ENCODE data around the gene SERINC5.

SERINC5 gene

GRCh38 chr5:80251636-80252035 lies 4.2 kb downstream of the SERINC5 start:
- FAIRE-seq: no peak

- FAIRE-seq: no peak
These were observed 5.0 kb downstream of the SERINC5 start for GRCh38 chr5:80250801-80251200.

GRCh38 chr5:80249901-80250300 lies 5.9 kb downstream of the SERINC5 start:
- FAIRE-seq: no peak

- no peak for FAIRE-seq
These were observed 7.5 kb downstream of the SERINC5 start for GRCh38 chr5:80248378-80248777.

- FAIRE-seq: no peak
These were observed 8.7 kb downstream of the SERINC5 start for GRCh38 chr5:80246995-80247729.

GRCh38 chr5:80246001-80246758 lies 9.7 kb downstream of the SERINC5 start:
- no peak for FAIRE-seq

GRCh38 chr5:80243567-80243966 lies 12.3 kb downstream of the SERINC5 start:
- no peak for FAIRE-seq

- no peak for FAIRE-seq
These were observed 13.0 kb downstream of the SERINC5 start for GRCh38 chr5:80242849-80243248.

GRCh38 chr5:80240368-80240986 lies 15.4 kb downstream of the SERINC5 start:
- FAIRE-seq: no peak

GRCh38 chr5:80239680-80240367 lies 16.0 kb downstream of the SERINC5 start:
- no peak for FAIRE-seq

- FAIRE-seq: no peak
These were observed 16.8 kb downstream of the SERINC5 start for GRCh38 chr5:80238778-80239679.

GRCh38 chr5:80238097-80238496 lies 17.8 kb downstream of the SERINC5 start:
- no peak for FAIRE-seq

- FAIRE-seq: no peak
These were observed 18.6 kb downstream of the SERINC5 start for GRCh38 chr5:80237243-80237642.

GRCh38 chr5:80234116-80234948 lies 21.5 kb downstream of the SERINC5 start:
- FAIRE-seq: no peak

- FAIRE-seq: no peak
These were observed 24.2 kb downstream of the SERINC5 start for GRCh38 chr5:80231693-80232092.

GRCh38 chr5:80231243-80231642 lies 24.6 kb downstream of the SERINC5 start:
- no peak for FAIRE-seq

- no peak for FAIRE-seq
These were observed 25.4 kb downstream of the SERINC5 start for GRCh38 chr5:80230269-80230992.

- no peak for FAIRE-seq
These were observed 26.0 kb downstream of the SERINC5 start for GRCh38 chr5:80229902-80230255.

- no peak for FAIRE-seq
These were observed 27.8 kb downstream of the SERINC5 start for GRCh38 chr5:80227979-80228596.

- no peak for FAIRE-seq
These were observed 29.9 kb downstream of the SERINC5 start for GRCh38 chr5:80225934-80226326.
